ENCODE measurements around the gene GPR137.
"Not testable (repeated sequence)": the region's sequence is repeated elsewhere in the genome, so short reads cannot be mapped to it uniquely, and the experiment has no call there.

The GPR137 gene

GRCh38 chr11:64305075-64305690, 19.5 kb downstream of the GPR137 start, which contains the start of gene ESRRA:
TSS of gene ESRRA (plus strand) at chr11:64305524. CDS start at chr11:64307180, 1,656 bp downstream.
- DNase-seq = peak; percentile 94

- DNase-seq = no peak
These were observed 20.3 kb downstream of the GPR137 start for GRCh38 chr11:64305691-64306562.

DNA sequence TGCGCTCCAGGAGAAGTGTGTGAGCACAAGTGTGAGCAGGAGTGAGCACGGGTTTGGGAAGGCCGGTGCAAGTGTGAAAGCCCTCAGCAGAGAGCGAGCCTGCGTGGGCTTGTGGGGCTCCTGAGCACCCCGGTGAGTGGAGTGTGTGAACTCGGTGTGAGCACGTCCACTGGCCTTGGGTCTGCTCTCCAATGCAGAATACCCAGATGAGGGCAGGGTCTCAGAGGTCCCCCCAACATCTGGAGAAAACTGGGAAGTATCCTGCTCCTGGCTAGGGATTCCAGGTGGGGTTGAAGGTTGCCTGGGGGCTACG, 20.9 kb downstream of the GPR137 start:
- DNase-seq = no peak

- no peak for DNase-seq
These were observed 21.4 kb downstream of the GPR137 start for GRCh38 chr11:64306876-64307622.

GRCh38 chr11:64307795-64308194, 22.1 kb downstream of the GPR137 start:
- DNase-seq = not testable (repeated sequence)

DNA sequence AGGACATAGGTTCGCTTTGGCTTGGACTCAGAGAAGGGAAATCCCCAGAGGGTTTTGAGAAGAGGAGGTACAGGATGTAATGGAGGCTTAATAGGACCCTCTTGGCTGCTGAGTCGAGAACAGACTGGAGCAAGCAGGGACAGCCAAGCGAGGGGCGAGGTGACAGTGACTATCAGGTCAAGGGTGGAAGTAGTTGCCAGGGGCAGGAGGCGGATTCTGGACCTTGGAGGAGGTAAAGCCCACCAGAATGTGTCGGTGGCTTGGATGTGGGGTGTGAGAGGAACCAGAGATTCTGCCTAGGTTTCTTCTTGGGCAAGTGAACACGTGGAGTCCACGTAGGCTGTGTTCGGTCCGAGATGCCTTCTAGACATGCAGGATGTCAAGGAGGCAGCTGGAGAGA, 27.3 kb downstream of the GPR137 start:
- no peak for DNase-seq

DNA sequence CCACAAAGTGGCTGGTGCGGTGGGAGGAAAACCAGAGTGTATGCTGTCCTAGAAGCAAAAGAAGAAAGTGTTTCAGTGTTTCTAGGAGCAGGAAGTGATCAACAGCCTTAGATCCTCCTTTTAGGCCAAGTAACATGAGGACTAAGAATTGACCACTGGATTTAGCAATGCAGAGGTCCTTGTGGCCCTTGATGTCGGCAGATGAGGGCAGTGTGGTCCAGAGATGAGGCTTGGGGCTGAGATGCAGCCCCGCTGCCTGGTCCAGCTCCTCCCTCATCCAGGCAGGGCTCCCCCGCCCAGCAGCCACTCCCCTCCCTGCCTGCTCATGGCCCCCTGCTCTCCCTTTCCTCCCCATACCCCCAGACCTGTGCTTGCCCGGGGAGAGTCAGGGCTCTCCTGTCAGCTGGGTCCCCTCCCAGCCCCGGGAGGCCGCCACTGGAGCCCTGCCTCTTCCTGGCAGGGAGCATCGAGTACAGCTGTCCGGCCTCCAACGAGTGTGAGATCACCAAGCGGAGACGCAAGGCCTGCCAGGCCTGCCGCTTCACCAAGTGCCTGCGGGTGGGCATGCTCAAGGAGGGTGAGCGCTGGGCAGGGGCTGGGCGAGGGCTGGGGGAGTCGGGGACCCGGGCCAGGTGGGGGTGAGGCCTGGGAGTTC, 28.0 kb downstream of the GPR137 start:
- no peak for DNase-seq

DNA sequence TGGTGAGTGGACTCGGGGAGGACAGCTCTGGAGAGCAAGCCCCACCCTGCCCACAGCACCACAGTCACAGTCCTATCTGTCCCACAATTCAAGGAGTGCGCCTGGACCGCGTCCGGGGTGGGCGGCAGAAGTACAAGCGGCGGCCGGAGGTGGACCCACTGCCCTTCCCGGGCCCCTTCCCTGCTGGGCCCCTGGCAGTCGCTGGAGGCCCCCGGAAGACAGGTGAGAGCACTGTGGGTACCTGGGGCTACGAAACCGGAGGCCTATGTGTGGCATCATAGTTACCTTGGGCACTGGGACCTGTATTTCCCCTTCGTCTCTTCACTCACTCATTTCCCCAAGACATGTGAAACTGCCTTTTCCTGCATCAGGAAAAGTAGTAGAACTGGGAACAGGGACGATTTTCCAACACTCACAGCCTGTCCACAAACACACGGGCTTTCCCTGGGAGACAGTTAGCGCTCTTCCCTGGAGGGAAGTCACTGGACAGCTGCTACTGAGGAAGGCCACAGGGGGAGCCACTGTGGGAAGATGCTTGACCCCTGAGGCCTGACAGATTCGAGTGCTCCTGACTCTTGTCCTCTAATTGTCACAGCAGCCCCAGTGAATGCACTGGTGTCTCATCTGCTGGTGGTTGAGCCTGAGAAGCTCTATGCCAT, 28.6 kb downstream of the GPR137 start:
- DNase-seq = no peak

GRCh38 chr11:64314805-64315561, 29.3 kb downstream of the GPR137 start:
- no peak for DNase-seq

GRCh38 chr11:64315667-64316526, 30.2 kb downstream of the GPR137 start:
- DNase-seq = not testable (repeated sequence)

- DNase-seq = no peak
These were observed 31.1 kb downstream of the GPR137 start for GRCh38 chr11:64316672-64317324.

- DNase-seq = peak; percentile 74
These were observed 31.8 kb downstream of the GPR137 start, which contains the start of gene TRMT112 for GRCh38 chr11:64317325-64317960. TSS of gene TRMT112 (minus strand) at chr11:64317559. CDS start at chr11:64317526, 33 bp downstream.

DNA sequence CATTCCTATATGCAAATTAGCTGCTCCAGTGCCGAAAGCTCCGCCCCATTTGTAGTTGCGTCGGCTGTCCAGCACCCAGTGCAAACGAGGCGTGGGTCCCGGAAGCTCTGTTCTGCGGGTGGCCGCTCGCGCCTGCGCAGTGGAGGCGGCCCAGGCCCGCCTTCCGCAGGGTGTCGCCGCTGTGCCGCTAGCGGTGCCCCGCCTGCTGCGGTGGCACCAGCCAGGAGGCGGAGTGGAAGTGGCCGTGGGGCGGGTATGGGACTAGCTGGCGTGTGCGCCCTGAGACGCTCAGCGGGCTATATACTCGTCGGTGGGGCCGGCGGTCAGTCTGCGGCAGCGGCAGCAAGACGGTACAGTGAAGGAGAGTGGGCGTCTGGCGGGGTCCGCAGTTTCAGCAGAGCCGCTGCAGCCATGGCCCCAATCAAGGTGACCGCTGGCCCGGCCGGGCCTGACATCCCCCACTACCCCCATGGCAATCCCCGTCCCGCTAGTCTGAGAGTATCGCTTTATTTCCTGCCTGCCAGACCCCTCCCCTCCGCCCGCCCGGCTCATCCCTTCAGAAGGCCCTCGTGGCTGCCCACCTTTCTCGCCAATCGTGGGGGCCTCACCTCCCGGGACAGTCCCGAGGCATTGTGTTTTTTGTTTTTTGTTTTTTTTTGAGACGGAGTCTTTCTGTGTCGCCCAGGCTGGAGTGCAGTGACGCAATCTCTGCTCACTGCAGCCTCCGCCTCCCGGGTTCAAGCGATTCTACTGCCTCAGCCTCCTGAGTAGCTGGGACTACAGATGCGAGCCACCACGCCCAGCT, 32.5 kb downstream of the GPR137 start, which contains the start of gene PRDX5:
PRDX5 (plus strand) TSS at position 161 of the 805 bp plus-strand sequence; CDS start at position 256, 95 bp downstream.
- peak; percentile 47 for DNase-seq

- no peak for DNase-seq
These were observed 33.4 kb downstream of the GPR137 start for GRCh38 chr11:64318766-64319761.

DNA sequence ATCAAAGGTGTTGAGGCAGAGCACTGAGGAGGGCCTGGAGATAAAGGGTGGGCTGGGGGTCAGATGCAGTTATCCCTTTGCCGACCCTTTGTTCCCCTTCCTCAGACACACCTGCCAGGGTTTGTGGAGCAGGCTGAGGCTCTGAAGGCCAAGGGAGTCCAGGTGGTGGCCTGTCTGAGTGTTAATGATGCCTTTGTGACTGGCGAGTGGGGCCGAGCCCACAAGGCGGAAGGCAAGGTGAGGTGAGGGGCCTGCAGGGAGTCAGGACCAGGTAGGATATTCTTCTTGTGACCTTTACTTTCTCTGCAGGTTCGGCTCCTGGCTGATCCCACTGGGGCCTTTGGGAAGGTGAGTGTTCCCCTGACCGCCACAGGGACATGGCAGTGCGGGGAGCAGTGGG, 34.9 kb downstream of the GPR137 start:
- no peak for DNase-seq

DNA sequence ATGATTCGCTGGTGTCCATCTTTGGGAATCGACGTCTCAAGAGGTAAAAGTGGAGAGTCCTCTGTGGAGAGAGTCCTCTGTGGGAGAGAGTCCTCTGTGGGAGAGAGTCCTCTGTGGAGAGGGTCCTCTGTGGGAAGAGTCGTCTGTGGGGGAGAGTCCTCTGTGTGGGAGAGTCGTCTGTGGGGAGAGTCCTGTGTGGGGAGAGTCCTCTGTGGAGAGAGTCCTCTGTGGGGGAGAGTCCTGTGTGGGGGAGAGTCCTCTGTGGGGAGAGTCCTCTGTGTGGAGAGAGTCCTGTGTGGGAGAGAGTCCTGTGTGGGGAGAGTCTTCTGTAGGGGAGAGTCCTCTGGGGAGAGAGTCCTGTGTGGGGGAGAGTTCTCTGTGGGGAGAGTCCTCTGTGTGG, 35.4 kb downstream of the GPR137 start:
- no peak for DNase-seq

DNA sequence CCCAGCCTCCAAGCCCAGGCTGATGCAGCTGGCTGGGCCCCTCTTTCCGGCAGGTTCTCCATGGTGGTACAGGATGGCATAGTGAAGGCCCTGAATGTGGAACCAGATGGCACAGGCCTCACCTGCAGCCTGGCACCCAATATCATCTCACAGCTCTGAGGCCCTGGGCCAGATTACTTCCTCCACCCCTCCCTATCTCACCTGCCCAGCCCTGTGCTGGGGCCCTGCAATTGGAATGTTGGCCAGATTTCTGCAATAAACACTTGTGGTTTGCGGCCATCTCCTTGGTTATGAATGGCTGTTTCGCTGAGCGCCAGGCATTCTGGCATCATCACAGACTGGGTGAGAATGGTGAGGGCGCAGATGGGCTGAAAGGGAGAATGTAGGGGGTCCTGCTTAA, 35.9 kb downstream of the GPR137 start:
- DNase-seq = no peak
